GM21737 (cell line): ENCODE results near the gene MDFI.

Experiments
- ATAC-seq: cut with Tn5 transposase; IDR thresholded peaks from one replicate; pipeline ENCODE4 v1.9.1; 2021; ENCODE audit warnings: mild to moderate bottlenecking, moderate library complexity; ENCODE audit not compliant: unreplicated experiment

The MDFI gene

DNA sequence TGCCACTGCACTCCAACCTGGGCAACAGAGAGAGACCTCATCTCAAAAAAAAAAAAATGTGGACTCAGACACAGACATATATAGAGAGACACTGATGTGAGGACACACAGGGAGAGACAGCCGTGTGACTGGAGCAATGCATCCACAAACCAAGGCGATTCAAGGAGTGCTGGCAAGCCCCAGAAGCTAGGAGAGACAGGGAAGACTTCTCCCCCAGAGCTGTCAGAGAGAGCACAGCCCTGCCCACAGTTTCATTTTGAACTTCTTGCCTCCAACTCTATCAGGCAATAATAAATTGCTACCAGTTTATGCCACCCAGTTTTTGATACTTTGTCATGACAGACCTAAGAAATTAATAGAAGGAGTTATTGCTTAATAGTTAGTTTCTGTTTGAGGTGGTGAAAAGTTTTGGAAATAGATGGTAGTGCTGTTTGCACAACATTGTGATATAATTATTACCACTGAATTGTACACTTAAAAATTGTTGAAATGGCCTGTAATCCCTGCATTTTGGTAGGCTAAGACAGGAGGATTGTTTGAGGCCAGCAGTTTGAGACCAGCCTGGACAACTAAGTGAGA lies 5.1 kb upstream of the MDFI start:
- no peak for ATAC-seq

- ATAC-seq = no peak
These were observed 3.6 kb upstream of the MDFI start for GRCh38 chr6:41634657-41635056.

DNA sequence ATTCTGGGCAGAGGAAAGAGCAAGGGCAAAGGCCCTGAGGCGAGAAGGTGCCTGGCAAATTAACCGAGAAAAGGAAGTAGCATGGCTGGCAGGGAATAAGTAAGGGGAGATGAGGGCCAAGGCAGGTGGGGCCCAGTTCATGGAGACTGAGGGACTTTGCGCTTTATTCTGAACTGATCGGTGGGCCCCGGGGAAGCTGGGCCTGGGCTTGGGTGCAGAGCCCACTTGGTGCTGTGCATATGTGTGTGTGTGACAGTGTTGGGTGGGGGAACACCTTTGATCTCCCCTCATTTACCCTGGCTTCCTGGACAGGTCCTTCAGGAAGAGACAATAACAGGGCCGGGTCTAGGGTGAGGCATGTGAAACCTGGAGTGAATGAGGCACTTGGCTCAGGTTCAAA lies 2.9 kb upstream of the MDFI start:
- no peak for ATAC-seq

- no peak for ATAC-seq
These were observed 1.5 kb upstream of the MDFI start for GRCh38 chr6:41636833-41637193.

DNA sequence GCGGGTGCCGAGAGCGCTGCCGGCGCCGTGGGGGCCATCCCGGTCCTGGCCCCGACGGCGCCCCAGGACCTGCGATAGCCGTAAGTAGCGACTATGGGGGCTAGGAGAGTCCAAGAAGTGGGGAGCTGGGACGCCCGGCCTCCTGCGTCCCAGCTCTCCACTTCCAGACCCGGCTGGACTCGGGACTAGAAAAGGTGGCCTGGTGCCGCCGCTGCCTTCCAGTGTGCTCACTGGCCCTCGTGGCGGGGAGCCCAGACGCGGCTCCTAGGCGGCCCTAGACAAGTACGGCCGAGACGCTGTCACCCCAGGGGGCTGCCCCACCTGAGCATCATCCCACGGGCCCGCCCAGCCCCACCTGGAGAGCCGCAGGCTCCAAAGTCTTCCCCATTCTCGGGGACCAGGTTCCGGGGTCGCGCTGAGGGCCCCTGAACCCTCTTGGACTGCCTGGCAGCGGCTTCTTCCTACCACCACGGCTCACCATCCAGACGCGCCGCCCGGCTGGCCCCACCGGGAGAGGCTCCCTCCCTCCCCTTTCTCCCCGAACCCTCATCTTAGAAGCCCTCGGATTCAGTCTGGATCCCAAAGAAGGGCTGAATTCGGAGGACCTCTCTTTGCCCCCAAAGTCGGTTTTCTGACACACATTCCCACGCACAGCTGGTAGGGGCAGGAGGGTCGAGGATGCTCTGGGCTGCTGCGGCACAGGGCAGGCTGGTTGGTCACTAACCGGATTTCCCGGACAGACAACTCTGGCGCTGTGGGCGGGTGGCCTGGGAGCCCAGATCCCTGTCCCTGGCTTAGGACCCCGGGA lies 870 bp upstream of the MDFI start:
- no peak for ATAC-seq

GRCh38 chr6:41638935-41639808 lies 904 bp downstream of the MDFI start:
- ATAC-seq = no peak

DNA sequence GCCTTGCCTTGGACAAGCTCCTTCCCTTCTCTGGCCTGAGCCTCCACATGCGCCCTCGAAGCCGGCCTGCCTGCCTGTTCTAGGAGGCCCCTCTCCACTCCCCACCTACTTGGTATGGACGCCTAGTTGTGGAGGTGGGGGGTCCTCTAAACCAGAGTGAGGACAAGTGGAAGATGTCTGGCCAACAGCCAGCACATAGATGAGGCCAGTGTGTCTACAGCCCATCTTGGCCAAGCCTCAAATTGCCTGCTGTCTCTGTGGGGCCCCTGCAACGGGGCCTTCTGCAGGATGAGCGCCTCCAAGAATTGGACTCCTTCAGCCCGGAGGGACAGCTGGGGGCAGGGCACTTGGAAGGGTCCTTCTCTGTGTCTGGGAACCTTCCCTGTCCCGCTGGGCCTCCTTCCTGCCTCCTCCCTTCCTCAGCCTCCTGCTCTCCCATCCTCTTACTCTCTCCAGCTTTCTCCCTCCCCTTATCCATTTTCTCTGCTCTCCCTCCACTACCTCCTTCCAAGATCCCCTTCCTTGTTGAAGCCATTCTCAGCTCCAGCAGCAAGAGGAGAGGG lies 1.6 kb downstream of the MDFI start:
- no peak for ATAC-seq

GRCh38 chr6:41640426-41640825 lies 2.2 kb downstream of the MDFI start:
- ATAC-seq = no peak

DNA sequence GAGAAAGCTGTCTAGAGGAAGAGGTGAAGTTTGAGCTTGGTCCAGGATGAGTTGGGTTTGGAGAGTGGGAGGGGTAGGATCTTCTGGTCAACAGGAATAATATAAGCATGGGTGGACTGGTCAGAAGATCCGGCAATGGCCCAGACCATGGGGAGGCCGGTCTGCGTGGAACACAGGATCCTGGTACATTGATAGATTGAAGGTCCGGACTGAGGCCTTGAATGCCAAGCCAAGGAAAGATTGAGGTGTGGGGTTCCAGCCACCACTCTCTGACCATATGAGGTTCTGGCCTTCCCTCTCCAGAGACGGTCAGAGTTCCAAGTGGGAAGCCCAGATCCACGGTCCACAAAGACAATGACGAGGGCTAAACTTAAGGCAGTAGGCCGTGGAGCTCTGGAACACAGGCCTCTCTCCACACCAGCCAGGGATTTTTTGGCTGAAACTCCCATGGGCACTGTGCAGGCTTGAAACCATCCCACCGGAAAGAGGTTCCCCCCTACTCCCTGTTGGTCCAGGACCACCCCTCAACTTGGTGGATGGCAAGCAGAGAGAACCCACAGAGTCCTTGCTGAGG lies 3.2 kb downstream of the MDFI start:
- ATAC-seq = no peak

GRCh38 chr6:41642090-41642959 lies 4.1 kb downstream of the MDFI start:
- ATAC-seq = no peak

- no peak for ATAC-seq
These were observed 5.0 kb downstream of the MDFI start for GRCh38 chr6:41642960-41643898.

DNA sequence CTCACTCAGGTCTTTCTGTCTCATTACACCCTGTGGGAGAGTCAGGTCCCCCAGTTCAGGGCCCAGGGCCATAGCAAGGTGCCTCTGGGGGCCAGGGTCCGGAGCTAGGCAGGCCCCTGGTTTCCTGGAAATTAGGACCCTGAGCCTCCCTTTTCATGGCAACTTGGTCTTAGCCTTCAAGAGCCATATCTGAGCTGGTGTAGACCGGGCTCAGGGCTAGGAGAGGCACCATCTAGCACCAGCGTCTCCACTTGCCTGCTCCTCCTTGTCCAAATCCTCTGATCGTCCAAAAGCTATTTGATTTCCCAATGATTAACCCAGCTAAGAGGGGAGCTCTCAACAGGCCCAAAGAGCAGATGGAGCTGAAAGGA lies 5.6 kb downstream of the MDFI start:
- no peak for ATAC-seq

DNA sequence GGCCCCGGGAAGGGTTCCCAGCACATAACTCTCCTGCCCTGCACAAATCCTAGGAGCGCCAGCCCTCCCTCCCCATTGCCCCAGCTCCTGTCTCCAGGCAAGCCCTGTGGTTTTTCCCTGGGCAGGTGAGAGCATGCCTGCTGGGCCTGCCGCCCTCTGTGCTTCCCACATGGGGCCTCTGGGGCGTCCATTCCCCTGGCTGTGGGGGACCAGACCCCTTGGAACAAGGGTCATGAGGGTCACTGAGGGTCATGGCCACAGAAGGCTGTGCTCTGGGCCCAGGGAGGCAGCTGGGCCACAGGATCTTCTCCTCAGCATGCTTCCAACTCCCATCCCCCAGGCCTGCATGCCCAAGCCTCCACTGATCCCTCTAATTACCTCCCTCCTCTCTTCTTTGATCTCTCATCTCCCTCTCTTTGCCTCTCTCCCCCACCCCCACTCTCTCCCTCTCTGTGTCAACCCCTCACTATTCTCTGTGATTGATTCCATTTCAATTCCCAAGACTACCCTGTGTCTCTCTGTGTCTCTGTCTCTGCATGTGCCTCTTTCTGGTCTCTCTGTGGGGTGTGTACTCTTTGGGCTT lies 6.1 kb downstream of the MDFI start:
- no peak for ATAC-seq

DNA sequence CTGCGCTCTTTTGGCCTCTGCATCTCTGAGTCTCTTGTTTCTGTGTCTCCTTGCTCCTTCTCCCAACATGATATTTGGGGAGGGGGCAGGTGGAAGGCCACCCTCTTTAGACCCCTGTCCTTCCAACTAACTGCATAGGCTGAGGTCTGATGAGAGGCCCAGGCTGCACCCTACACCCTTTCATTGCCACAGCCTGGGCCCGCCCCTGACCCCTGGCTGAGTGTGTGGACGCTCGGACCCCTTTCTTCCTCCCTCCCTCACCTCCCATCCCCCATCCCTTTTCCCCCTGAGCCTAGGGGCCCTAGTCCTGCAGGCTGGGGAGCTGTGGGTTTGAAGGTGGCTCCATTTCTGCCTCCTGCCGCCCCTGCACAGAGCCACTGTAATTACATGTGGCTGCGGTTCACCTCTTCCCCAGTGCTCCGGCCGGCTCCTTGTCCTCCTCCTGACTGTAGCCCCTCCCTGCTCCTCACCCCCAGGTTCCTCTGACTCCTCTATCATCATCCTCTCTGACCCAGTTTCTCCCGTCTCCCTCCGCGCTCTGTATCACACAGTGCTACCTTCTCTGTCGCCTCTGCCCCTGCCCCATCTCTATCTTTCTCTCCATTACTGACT lies 6.8 kb downstream of the MDFI start:
- no peak for ATAC-seq

- no peak for ATAC-seq
These were observed 7.9 kb downstream of the MDFI start for GRCh38 chr6:41646026-41646795.

DNA sequence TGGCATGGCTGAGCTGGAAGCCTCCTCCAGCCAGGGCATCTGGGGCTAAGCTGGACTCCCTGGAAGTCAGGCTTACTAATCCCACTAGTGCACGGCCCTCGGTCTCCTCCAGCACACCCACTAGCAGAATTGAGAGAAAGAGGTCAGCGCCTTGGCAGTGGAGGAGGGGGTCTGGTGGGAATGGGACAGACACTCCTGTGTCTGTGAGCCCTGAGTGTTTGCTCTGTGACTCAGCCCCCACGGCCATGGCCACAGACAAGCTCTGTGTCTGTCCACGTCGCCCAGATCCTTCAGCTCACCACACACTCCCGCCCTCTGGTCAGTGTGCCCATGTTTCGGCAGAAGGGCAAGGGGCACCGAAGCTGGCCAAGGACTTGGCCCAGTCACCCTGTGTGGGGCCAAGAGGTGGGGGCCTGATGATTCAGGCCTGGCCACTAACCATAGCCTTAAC lies 8.8 kb downstream of the MDFI start:
- ATAC-seq = no peak

GRCh38 chr6:41648070-41648585 lies 9.9 kb downstream of the MDFI start:
- ATAC-seq = no peak
